T-cell (primary cell): ENCODE data around the gene SLC6A1. TPM values are rescaled to one million over a fixed set of nuclear protein-coding genes. Genes with fewer than 3 reads are reported as not detected.

Experiments used
- ATAC-seq, 4 experiments: fragments of 200-7000 bp in 3 of 4; fragments of 150-1000 bp in 1 of 4; cut with Tn5 transposase; replicated peaks in 1 of 4; 1 replicate in 3 of 4; 2 replicates in 1 of 4; pipeline ENCODE4 v1.10.0; 2021; ENCODE audit warnings: moderate library complexity in 3 of 4, mild to moderate bottlenecking in 2 of 4, moderate number of reproducible peaks in 1 of 4
- CTCF ChIA-PET, 2 donors: fragments of 300-600 bp; sonication (Branson Sonifier 250); formaldehyde crosslinking; loops; one replicate each; lab custom pipeline; 2022; ENCODE audit warnings: antibody characterized with exemption in 2 of 2; lab: Charles Lee
- POLR2A ChIA-PET, 2 donors: fragments of 300-600 bp; sonication (Branson Sonifier 250); formaldehyde crosslinking; loops; one replicate each; lab custom pipeline; 2022; ENCODE audit warnings: antibody characterized with exemption in 2 of 2; lab: Charles Lee
- DNase-seq, 35 experiments: peaks; one replicate each; pipeline versions ENCODE4 v3.0.0 to v3.0.0-alpha.2; 2013 to 2023
- H3K27ac ChIP-seq: one replicate; pipeline ENCODE4 v1.5.1; 2013; ENCODE audit warnings: low read length
- H3K27me3 ChIP-seq, 2 experiments: replicated peaks in 1 of 2; 1 replicate in 1 of 2; 2 replicates in 1 of 2; pipeline versions ENCODE4 v1.6.1 to v1.7.0; 2013; ENCODE audit warnings: low read length in 1 of 2, mixed read lengths in 1 of 2; ENCODE audit not compliant: control insufficient read depth in 2 of 2, insufficient read depth in 2 of 2; ENCODE audit errors: extremely low read depth in 1 of 2
- H3K36me3 ChIP-seq, 2 donors: 1 replicate in 1 of 2; 2 replicates in 1 of 2; pipeline versions ENCODE4 v1.6.1 to v1.7.0; 2013; ENCODE audit warnings: low read length in 1 of 2; ENCODE audit not compliant: control insufficient read depth in 2 of 2, insufficient read depth in 1 of 2; ENCODE audit errors: extremely low read depth in 1 of 2
- H3K4me1 ChIP-seq, 2 experiments: 1 replicate in 1 of 2; 2 replicates in 1 of 2; pipeline versions ENCODE4 v1.6.1 to v1.7.0; 2013; ENCODE audit warnings: low read length in 2 of 2, mixed read lengths in 1 of 2; ENCODE audit not compliant: insufficient read depth in 2 of 2, control insufficient read depth in 1 of 2; ENCODE audit errors: extremely low read depth in 1 of 2
- H3K4me3 ChIP-seq, 2 donors: 1 replicate in 1 of 2; 2 replicates in 1 of 2; pipeline versions ENCODE4 v1.5.1 to v1.7.0; 2013; ENCODE audit warnings: mild to moderate bottlenecking in 2 of 2, low read length in 1 of 2, moderate library complexity in 1 of 2; ENCODE audit not compliant: control insufficient read depth in 1 of 2; ENCODE audit errors: extremely low read depth in 1 of 2
- H3K9me3 ChIP-seq: 2 replicates; pipeline ENCODE4 v1.7.0; 2013
- H3K27ac Mint-ChIP-seq, 2 donors: one replicate each; pipeline ENCODE4 v1.8.0; 2020 to 2021; ENCODE audit warnings: mild to moderate bottlenecking in 2 of 2, mixed read lengths in 2 of 2
- H3K27me3 Mint-ChIP-seq, 2 donors: one replicate each; pipeline ENCODE4 v1.8.0; 2021 to 2022; ENCODE audit warnings: mixed read lengths in 2 of 2
- H3K36me3 Mint-ChIP-seq: one replicate; pipeline ENCODE4 v1.8.0; 2021; ENCODE audit warnings: mixed read lengths
- H3K4me1 Mint-ChIP-seq, 3 donors: one replicate each; pipeline ENCODE4 v1.8.0; 2020 to 2022; ENCODE audit warnings: mixed read lengths in 3 of 3, mild to moderate bottlenecking in 1 of 3
- H3K4me3 Mint-ChIP-seq, 3 donors: one replicate each; pipeline ENCODE4 v1.8.0; 2020 to 2022; ENCODE audit warnings: mild to moderate bottlenecking in 3 of 3, mixed read lengths in 3 of 3, moderate library complexity in 3 of 3
- H3K9me3 Mint-ChIP-seq, 3 donors: one replicate each; pipeline ENCODE4 v1.8.0; 2020 to 2022; ENCODE audit warnings: mixed read lengths in 3 of 3
- WGBS: methylation state at CpG from one replicate; pipeline ENCODE4 v1.1.5; 2013; ENCODE audit warnings: missing lambda C conversion rate; ENCODE audit not compliant: insufficient coverage; 5-methylcytosine and 5-hydroxymethylcytosine counted together
- total RNA-seq, 35 experiments: library from RNA in 6 of 35; stranded (reverse) in 6 of 35; fragments of 120-200 nt in 1 of 35; gene quantifications; one replicate each; pipeline versions ENCODE4 v1.2.1 to v1.2.4 and lab custom pipeline; 2013 to 2026

The SLC6A1 gene
- total RNA-seq, 5 donors from 2014 or later (not counting 1 experiment from before 2014, with no cell fraction given): 0.13 to 0.16 TPM; not detected in 3

GRCh38 chr3:11088066-11088465 is 95.5 kb downstream of the SLC6A1 start:
- H3K36me3 ChIP-seq: no peaks in the 10 kb centered on the region
- H3K9me3 ChIP-seq: no peaks in the 10 kb centered on the region
- no peak overlapping the region for H3K4me3 ChIP-seq
- WGBS: 73% methylated on average over 2 of the region's 4 CpGs
- no peak overlapping the region for H3K27ac Mint-ChIP-seq
- ChIA-PET CTCF (no interaction called here), POLR2A (no interaction called here)
- no peaks in the 10 kb centered on the region for H3K36me3 Mint-ChIP-seq
- DNase-seq (no peak), ATAC-seq (no peak)
- no peaks in the 10 kb centered on the region for H3K27me3 Mint-ChIP-seq
- H3K27me3 ChIP-seq: peaks cover 0 to 15% of the 10 kb centered on the region in 2 experiments
- no peak overlapping the region for H3K4me3 Mint-ChIP-seq
- H3K4me1 Mint-ChIP-seq: no peaks in the 10 kb centered on the region
- no peaks in the 10 kb centered on the region for H3K4me1 ChIP-seq
- H3K27ac ChIP-seq: no peak overlapping the region
- H3K9me3 Mint-ChIP-seq: no peaks in the 10 kb centered on the region

- Histone ChIP-seq H3K36me3 (no peaks in the 10 kb centered on the region), H3K4me1 (no peaks in the 10 kb centered on the region), H3K9me3 (no peaks in the 10 kb centered on the region), H3K27me3 (peaks cover 0 to 15% of the 10 kb centered on the region in 2 experiments), H3K27ac (no peak overlapping the region), H3K4me3 (no peak overlapping the region)
- H3K36me3 Mint-ChIP-seq: no peaks in the 10 kb centered on the region
- no peak overlapping the region for H3K4me3 Mint-ChIP-seq
- no peaks in the 10 kb centered on the region for H3K27me3 Mint-ChIP-seq
- POLR2A ChIA-PET: no interaction called here
- DNase-seq: no peak
- no peak overlapping the region for H3K27ac Mint-ChIP-seq
- no peaks in the 10 kb centered on the region for H3K9me3 Mint-ChIP-seq
- no peaks in the 10 kb centered on the region for H3K4me1 Mint-ChIP-seq
- ATAC-seq: no peak
- CTCF ChIA-PET: no interaction called here
- 74% methylated on average over 3 of the region's 4 CpGs for WGBS
These were observed 96.3 kb downstream of the SLC6A1 start for GRCh38 chr3:11088831-11089230.

Other genes starting within 250 kb of the SLC6A1 start
- not detected for gene SLC6A11, start 176.5 kb upstream of the SLC6A1 start, total RNA-seq
- 1 to 10 TPM in 1 of 5 donors, under 1 TPM in 2, not detected in 2; 0.19 to 2.0 (median 0.46) TPM for gene HRH1, start 161.7 kb downstream of the SLC6A1 start, total RNA-seq